Middle frontal gyrus (tissue), 1 donor: ENCODE measurements around the gene PFDN1.

Source experiments
- DNase-seq: peaks from one replicate; pipeline ENCODE4 v3.0.0-alpha.2; 2015; ENCODE audit warnings: low spot score; ENCODE audit errors: extremely low spot score

The PFDN1 gene

DNA sequence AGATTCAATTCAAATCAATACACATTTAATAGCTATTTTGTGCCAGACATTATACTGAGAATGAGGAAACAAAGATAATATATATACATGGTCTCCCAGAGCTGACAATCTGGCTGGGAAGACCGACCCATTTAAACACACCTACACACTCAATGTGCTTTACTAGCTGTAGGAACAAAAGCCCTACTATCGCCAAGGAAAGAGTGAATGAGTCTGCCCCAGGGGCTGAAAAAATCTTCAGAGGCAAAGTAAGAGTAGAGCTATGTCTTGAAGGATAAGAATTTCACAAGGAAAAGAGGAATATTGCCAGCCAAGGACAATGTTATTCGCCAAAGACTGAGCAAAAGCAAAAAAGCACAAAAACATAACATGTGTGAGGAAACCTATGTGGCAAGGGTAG is 6.6 kb downstream of the PFDN1 start:
- no peak for DNase-seq

DNA sequence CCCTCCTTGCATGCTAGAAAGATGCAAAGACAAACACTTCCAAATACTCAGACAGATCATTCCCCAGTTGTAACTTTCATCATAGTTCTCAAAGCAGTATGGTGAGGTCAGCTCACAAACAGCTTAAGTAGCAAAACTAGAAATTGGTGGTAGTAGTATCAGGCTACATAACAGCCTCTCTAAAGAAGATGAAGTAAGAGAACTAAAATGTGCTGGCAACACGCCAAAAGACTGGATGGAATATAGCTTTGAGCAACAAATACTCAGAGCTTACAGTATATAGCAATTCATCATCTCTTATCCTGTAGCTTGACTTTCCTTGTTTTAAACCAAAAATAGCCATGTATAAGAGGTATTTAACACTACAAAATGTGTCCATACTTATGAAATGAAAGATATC is 7.5 kb downstream of the PFDN1 start:
- DNase-seq = no peak

DNA sequence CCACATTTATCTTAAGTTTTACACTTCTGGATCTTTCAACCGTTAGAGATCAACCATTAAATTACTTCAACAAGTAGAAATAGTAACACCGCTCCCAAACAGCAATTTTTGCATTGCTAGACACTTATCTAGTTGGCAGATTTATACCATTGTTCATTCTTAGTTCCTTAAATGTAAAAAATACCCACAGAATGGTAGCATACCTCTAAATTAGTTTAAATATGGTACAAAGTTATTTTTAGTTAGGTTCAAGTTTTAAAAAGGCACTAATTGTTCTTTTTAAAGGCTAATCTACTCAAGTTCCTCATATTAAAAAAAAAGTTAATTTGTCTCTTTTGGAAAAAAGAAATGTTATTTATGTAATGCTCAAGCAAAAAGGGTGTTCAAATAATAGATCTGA is 8.1 kb downstream of the PFDN1 start:
- no peak for DNase-seq

DNA sequence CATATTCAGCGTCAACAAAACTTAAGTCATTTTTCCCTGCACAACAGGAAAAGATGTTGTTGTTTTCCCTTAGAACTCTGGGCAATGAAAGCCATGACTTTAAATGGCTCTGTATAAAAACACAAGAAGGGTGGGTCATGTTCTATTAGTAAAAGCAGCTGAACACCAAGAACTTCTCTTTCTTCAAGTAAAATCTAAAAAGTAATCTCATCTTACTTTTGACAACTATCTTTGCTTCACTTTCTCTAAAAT is 9.1 kb downstream of the PFDN1 start:
- no peak for DNase-seq

DNA sequence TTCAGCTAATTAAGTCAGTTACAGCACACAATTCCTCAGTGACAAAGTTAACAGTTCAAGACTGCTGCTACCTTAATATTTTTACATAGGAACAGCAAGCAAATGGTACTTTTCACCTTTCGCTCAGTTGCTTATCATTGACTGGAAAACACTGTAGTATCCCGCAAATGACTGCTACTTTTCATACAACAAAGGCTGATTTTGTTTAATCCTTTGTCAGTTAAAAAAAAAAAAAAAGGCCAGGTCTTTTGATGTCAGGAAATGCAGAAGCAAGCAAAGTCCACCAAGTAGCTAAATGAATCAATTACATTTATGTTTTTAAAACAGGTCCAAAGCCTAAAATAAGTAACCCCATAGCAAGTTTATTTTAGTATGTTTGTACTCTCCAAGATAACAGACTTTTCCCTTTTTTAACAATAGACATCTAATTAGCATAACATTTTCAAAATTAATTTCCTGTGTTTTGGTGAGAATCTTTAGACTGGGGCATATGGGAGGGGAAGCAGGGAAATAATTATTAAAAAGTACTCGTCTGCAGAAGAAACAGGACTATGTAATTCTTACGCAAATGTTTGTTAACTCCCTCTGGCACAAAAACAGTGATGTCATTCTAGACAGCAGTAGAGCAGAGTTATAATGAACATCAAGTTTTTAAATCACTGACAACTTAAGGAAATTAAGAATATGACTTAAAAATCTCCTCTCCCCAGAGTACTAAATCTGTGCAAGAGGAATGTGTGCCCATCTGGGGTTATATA is 9.6 kb downstream of the PFDN1 start:
- no peak for DNase-seq

DNA sequence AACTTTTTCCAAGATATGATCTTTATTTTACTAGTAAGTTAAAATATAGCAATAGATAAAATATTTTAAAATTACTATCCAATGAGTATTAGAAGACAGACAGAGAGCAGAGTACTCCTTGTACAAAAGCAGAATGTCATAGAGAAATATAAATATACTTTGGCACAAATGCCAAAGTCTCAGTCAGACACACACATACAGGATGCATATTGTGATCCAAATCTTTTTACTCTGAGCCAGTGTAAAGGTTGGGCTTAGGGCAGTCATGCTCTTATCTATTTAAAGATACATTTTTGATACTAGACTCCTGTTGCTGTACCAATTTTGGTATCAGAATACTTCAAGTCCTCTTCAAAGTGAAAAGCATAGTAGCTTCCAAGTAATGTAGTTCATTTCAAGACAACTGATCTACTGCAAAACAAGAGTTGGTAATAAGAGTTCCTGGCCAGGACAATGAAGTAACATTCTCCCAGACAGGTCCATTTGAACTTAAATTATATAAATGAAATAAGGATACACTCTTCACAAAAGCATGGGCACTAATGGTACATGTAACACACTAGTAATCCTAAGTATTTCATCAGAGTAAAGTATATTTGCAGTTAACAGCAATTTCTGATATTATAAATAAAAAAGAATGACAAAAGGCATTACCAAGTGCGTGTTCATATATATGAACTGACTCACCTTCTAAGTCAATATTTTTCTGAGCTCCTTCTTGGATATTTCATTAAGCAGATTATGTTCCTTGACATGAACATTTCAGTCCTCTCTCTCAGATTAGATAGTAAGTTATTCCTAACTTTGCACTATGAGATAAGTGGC is 10.5 kb downstream of the PFDN1 start:
- DNase-seq = no peak

DNA sequence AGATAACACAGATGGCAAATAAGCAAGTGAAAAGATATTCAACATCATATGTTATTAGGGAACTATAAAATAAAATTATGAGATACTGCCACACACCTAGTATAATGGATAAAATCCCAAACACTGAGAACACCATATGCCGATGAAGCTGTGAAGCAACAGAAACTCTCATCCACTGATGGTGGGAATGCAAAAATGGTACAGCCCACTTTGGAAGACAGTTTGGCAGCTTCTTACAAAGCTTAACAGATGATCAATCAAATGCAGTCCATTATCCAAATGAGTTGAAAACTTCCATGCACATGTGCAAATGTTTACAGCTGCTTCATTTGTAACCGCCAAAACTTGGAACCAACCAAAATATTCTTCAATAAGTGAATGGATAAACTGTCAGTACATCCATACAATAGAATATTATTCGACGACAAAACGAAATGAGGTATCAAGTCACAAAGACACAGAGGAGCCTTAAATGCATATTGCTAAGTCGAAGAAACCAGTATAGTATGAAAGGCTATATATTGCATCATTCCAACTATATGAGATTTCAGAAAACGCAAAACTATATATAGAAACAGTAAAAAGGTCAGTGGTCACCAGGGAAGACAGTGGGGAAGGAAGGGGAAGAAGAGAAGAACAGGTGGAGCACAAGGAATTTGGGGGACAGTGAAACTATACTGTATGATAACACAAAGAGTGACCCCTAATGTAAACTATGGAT is 14.9 kb downstream of the PFDN1 start:
- no peak for DNase-seq

DNA sequence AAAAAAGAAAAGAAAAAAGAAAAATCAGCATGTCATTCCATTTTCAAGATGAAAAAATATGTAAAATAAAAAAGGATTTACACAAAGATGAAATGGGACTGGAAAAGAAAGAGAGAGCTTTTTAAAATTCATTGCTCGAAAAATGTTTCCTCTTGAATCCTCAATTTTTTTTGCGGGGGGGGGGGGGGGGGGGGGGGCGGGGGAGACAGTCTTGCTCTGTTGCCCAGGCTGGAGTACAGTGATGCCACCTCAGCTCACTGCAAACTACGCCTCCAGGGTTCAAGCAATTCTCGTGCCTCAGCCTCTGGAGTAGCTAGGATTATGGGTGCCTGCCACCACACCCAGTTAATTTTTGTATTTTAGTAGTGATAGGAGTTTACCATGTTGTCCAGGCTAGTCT is 16.5 kb downstream of the PFDN1 start:
- DNase-seq = no peak

DNA sequence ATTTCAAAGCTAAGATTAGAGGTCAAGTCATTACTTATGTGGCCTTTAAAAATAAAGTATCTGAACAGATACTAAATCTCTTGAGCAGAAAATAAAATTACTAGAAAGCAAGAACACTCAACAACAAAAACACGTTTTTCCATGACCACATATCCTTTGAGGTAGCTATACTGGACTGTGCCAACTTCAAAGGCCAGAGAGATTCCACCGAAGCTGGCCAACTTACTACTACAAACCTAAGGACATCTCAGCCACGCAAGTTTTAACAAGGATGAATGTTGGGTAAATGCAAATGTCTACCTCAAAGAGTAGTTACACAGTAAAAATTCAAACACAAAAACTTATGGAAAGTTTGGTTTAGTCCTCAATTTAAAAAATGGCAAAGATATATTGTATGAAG is 18.9 kb downstream of the PFDN1 start:
- DNase-seq = no peak

DNA sequence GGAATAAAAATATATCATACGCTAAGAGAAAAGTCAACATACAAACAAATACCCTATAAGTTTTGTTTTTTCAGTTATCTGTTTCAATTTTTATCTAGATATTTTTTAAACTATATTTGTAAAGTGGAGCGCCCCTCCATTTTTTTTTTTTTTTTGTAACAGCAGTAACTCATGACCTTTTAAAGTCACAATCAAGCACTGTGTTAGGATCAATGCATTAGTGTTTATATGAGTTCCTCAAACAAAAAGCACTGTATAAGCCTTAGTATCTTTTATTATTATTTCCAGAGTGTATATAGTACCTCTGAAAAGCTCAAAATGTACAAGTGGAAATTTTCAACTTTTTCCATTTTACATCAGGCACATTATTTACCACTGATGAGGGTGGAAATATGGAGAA is 20.6 kb downstream of the PFDN1 start:
- no peak for DNase-seq

DNA sequence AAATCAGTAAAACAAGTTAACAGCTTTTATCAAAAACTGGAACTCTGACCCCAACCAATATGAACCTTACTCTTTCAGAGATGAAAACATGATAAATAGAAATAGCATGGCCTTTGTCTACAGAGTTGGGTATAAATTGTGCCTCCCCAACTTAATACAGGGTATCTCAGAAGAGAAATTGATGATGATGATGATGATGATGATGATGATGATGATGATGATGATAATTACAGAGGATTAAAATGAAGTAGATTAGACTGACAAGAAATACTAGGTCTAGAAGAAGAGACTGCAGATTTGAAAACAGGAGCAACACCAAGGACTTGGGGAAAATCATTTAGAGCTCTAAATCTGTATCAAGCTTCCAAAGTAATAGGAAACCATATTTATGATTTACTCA is 27.1 kb downstream of the PFDN1 start:
- DNase-seq = no peak

DNA sequence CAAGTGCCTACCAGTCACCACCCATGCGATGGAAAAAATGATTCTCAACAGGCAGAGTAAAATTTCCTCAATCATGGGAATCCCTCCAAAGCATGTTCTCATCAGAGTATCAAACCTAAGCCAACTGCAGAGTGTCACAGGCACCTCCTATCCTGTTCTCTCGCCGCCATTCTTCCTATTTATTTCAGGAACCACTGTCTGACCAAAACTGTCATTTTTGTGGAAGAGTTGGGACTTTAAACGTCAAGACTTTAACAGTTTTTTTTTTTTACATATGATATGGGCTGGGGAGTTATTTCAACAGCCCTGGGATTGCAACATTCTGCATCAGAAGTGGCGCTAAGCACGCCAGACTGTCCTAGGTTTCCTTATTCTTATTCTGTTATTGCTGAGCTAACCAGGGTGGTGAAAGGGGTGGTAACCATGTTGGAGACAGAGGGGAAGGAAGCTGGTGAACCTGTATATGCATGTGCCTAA is 29.5 kb downstream of the PFDN1 start:
- DNase-seq = no peak

DNA sequence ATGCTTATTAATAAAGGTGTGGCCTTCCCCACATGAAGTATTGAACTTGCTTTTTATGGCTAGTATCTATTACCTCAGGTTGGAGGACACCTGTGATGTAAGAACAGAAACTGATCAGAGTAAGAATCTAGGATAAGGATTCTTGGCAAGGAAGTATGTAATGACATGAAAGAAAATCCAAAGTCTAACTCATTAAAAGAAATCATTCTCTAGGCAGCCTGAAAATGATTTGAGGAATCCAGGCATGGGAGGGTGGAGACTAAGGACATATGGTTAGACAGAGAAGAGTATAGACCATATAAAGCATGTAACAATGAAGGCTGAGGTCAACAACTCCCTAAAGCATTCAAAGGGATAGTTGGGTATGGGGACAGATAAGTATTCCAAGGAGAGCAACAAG is 32.9 kb downstream of the PFDN1 start:
- DNase-seq = no peak

DNA sequence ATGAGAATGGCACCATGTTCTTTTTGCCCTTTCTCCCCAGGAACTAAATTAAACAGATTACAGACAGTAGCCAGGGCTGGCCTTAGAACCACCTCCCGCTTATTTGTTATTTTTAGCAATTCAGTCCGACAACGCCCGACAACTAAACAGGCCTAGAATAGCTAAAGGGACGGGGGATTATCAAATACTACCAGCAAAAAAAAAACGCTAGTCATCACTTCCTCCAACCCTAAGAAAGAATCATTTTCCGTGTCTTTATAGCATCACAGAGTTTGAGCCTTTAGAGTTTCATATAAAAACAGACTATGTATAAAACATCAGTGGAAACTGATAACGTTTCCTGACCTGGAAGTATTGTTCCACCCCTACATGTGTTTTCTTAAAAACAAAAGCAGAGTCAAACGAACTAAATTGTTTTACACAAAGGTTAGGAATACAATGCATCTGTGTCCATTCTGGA is 35.3 kb downstream of the PFDN1 start:
- no peak for DNase-seq

DNA sequence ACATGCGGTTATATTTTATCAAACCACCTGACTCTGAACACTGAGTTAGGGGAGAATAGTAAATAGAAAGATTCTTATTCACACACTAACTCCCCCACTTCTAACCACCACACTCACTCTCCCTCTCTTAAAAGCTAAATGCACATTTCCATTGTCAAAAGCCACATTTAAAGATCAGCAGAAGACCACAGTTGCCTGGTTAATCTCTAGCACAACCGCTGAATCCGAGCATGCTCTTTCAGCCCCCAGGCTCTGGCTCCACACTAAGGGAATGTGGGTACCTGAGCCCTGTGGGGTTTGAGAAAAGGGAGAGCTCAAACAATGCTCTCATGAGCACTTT is 35.7 kb downstream of the PFDN1 start:
- no peak for DNase-seq

DNA sequence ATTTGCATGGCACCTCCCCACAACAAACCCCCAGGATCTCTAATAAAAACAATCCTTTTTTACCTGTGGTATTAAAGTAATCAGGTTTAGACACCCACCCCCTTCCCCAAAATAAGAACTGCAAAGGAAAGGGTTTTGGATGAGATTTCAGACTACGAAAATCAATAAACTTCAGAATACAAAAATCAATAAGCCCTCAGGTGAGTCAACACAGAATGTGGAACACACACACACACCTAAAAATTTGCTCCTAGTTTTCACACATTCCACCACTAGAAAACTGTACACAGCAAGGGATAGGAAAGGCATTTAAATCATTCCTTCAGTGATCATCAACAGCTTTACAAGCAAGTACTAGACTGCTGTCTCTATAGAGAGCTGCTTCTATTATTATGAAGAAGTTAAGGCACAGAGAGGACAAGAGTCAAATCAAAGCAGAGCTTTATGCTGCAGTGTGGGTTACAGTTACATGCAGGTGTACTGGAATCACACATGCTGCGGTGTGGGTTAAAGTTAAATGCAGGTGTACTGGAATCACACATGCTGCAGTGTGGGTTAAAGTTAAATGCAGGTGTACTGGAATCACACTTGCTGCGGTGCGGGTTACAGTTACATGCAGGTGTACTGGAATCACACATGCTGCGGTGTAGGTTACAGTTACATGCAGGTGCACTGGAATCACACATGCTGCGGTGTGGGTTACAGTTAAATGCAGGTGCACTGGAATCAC is 36.3 kb downstream of the PFDN1 start:
- no peak for DNase-seq

DNA sequence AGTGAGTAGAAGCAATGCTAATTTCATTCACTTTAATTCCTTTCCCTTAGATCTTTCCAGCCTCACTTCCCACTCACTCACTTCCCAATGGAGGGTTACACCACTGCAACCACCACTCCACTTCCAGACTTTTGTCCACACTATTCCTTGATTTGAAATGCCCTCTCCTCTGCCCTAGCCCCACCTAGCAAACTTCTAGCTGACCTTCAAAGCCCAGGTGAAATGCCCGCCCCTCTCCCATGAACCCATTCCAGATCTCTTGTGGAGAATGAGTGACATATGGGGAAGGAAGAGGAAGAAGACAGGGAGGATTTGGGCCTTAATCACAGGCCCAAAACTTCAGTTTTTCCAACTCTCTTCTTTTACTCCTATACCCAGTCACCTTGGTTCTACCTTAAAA is 37.1 kb downstream of the PFDN1 start:
- DNase-seq = no peak

DNA sequence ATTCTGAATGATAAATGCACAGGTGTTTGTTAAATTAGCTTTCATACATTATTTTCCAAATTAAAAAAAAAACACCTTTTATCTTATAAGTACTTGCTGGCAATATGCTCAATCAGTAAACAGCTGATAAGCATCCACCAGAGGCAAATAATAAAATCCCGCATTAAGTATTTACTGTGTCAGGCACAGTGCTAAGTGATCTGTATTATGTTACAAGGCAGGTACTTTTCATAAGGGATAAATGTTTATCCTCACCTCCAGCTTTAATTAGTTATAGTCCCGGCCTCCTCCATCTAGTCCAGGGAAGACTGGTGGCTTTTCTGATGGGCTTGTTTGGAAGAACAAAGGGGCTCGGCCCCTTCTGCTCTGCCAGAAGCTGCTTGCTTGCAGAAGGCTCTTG is 40.1 kb downstream of the PFDN1 start:
- no peak for DNase-seq

DNA sequence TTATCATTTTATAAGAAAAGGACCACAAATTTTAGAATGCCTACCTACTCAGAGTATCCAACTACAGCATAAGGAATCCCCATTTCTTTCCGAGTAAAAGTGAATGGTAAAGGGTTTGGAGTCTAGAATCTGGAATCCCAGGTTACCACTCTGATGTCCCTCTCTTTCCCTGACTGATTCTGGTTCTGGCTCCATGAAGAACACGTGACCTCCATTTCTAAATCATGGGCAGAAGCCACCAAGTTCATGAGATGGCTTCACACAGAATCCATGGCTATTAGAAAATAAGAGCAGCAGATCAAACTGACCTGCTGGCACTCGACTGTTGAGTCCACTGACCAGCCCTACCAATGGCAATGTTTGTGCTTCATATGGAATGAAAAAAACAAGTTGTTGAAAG is 40.7 kb downstream of the PFDN1 start:
- DNase-seq = no peak

DNA sequence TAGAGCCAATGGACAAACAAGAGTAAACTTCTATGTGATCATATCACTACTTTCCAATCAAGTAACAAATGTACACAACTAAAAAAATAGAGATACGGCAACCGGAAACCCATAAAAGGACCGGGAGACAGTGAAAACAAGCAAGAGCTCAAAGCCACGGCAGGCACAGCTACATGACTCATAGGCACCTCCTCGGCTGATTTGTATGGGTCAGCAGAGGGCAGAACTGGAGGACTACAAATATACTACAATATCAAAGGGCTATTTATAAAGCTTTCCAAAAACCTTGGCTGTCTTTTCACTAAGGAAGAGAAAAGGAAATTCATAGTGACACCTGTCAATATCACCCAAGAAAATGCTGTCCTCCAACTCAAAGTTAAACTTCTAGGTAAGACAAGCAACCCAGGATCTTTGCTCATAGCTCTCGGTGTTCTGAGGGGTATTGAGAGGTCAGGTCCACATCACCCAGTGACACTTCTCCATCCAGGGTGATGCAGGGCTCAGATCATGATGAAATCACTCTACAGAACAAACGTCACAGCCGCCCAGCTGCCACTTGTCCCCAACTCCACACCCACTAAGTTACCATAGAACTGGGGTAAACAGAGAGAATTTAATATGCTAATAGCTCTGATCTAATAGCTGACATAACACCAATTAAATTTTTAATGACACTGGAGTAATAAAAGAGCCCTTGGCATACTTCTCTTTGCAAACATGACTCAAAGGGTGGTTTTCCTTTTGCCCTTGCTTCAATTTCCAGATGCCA is 41.3 kb downstream of the PFDN1 start:
- DNase-seq = no peak

DNA sequence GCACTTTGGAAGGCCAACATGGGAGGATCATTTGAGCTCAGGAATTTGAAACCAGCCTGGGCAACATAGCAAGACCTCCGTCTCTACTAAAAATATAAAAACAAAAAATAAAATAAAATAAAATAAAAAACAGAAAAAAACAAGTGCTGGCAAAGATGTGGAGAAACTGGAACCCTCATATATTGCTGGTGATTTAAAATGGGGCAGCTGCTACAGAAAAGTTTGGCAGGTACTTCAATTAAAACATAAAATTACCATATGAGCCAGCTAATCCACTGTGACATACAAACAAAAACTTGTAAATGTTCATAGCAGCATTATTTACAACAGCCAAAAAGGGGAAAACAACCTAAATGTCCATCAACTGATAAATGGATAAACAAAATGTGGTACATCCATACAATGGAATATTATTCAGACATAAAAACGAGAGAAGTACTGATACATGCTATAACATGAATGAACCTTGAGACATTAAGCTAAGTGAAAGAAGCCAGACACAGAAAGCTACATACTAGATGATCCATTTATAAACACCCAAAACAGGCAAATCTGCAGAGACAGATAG is 42.7 kb downstream of the PFDN1 start:
- no peak for DNase-seq
